GM21447 (cell line): ENCODE results near the gene PHACTR3.

Source experiments
- ATAC-seq: cut with Tn5 transposase; IDR thresholded peaks from one replicate; pipeline ENCODE4 v1.9.1; 2021; ENCODE audit not compliant: unreplicated experiment

PHACTR3 gene

GRCh38 chr20:59668926-59669850 lies 64.8 kb downstream of the PHACTR3 start:
- no peak for ATAC-seq

- ATAC-seq: no peak
These were observed 66.6 kb downstream of the PHACTR3 start for GRCh38 chr20:59670786-59671492.

GRCh38 chr20:59671661-59672471 lies 67.5 kb downstream of the PHACTR3 start:
- no peak for ATAC-seq

- ATAC-seq: no peak
These were observed 68.2 kb downstream of the PHACTR3 start for GRCh38 chr20:59672576-59672975.

GRCh38 chr20:59673288-59673997 lies 69.1 kb downstream of the PHACTR3 start:
- no peak for ATAC-seq

- no peak for ATAC-seq
These were observed 69.7 kb downstream of the PHACTR3 start for GRCh38 chr20:59673998-59674445.

GRCh38 chr20:59676126-59676850 lies 71.9 kb downstream of the PHACTR3 start:
- ATAC-seq: no peak

GRCh38 chr20:59676851-59677182 lies 72.5 kb downstream of the PHACTR3 start:
- ATAC-seq: no peak

GRCh38 chr20:59677586-59677985 lies 73.2 kb downstream of the PHACTR3 start:
- no peak for ATAC-seq

- no peak for ATAC-seq
These were observed 73.9 kb downstream of the PHACTR3 start for GRCh38 chr20:59678288-59678687.

- ATAC-seq: no peak
These were observed 74.6 kb downstream of the PHACTR3 start for GRCh38 chr20:59678951-59679350.

- ATAC-seq: no peak
These were observed 75.9 kb downstream of the PHACTR3 start for GRCh38 chr20:59680148-59680650.

- ATAC-seq: no peak
These were observed 76.5 kb downstream of the PHACTR3 start for GRCh38 chr20:59680852-59681251.

- ATAC-seq: no peak
These were observed 78.3 kb downstream of the PHACTR3 start for GRCh38 chr20:59682603-59683002.

- ATAC-seq: no peak
These were observed 78.8 kb downstream of the PHACTR3 start for GRCh38 chr20:59683181-59683580.

GRCh38 chr20:59684685-59685242 lies 80.4 kb downstream of the PHACTR3 start:
- no peak for ATAC-seq

GRCh38 chr20:59686404-59687346 lies 82.3 kb downstream of the PHACTR3 start:
- no peak for ATAC-seq

- no peak for ATAC-seq
These were observed 84.0 kb downstream of the PHACTR3 start for GRCh38 chr20:59688356-59688755.
